AG10803 (cell line): ENCODE results near the gene SLMAP.

Experiments
- DNase-seq: peaks from one replicate; pipeline ENCODE4 v3.0.0; 2010; ENCODE audit warnings: low read depth
- H3K4me3 ChIP-seq: 2 replicates; pipeline ENCODE4 v1.5.1; 2011; ENCODE audit warnings: mild to moderate bottlenecking, low read length, control low read depth
- CTCF ChIP-seq: conservative IDR thresholded peaks from 2 replicates; pipeline ENCODE4 v1.5.1; 2011; ENCODE audit warnings: mild to moderate bottlenecking, low read length, control low read depth, inconsistent platforms

SLMAP gene

GRCh38 chr3:57949785-57950615 lies 193.9 kb downstream of the SLMAP start:
- peak; percentile 31 for DNase-seq

DNA sequence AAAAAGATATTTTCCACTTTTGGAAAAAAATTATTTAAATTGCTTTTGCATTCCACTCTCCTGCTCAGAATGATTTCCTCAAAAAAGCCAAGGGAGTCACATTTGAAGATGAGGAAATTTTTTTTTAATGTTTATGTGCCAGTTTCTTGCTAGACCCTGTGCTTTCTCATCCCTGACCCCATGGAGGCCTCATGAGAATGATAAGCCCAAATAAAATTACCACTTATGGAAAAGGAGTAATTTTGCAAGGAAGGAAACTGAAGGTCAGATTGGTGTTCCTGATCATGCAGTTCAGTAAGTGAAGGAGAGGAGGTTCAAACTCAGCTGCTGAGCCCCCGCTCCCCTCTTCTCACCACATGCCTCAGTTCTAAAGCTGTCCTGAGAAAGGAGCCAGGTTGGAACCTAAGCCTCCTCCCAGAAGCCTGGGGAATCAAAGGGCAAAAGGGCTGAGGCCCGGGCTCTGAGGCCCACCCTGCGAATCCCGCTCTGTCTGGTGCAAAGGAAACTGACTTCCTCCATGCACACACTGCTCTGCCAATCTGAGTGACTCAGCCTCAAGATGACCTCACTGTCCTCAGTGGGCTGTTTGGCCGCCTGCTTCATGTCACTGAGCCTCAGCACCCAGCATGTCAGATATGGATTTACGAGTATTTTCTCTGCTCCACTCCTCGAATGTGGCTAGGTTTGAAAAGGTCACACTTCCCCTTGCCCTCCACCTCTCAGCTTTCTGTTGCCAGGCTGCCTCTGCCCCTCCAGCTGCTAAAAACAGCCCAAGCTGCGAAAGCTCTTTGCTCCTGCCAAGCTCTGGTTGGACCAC lies 195.2 kb downstream of the SLMAP start:
- TF ChIP-seq CTCF = no peak
- H3K4me3 ChIP-seq = no peak overlapping the region
- peak; percentile 73 for DNase-seq

More at GRCh38 chr3:57949785-57950615, 193.9 kb downstream of the SLMAP start:
- H3K4me3 ChIP-seq = no peak overlapping the region
- peak; percentile 38 for TF ChIP-seq CTCF

DNA sequence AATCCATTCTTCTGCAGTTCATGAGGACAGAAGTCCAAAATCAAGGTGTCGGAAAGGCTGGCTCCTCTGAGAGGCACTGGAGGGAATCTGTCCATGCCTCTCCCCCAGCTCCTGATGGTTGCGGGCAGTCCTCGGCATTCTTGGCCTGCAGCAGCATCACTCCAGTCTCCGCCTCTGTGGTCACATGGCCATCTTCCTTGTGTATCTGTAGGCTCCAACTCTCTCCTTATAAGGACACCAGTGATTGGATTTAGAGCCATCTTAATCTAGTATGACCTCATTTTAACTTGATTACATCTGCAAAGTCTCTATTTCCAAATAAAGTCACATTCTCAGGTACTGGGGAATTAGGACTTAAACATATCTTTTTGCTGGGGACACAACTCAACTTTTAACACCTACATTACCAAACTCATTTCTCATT lies 196.1 kb downstream of the SLMAP start:
- H3K4me3 ChIP-seq = no peak overlapping the region
- no peak for TF ChIP-seq CTCF
- DNase-seq = peak; percentile 88

DNA sequence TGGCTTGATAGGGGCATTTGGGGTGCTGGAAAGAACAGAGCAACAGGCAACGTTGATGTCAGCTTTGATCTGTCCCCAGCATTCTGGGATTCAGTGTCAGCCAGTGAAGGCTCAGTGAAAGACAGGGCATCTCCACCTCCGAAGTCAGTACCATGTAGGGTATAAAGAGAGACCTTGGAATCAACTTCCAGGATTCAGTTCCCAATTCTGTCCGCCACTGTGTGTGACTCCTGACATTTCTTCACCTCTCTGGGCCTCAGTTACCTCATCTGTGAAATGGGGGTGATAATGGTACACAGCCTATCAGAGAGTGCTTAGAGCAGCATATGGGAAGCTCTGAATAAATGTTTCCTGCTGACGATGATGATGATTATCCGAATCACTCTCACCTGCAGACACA lies 196.5 kb downstream of the SLMAP start:
- H3K4me3 ChIP-seq = no peak overlapping the region
- TF ChIP-seq CTCF = no peak
- no peak for DNase-seq

DNA sequence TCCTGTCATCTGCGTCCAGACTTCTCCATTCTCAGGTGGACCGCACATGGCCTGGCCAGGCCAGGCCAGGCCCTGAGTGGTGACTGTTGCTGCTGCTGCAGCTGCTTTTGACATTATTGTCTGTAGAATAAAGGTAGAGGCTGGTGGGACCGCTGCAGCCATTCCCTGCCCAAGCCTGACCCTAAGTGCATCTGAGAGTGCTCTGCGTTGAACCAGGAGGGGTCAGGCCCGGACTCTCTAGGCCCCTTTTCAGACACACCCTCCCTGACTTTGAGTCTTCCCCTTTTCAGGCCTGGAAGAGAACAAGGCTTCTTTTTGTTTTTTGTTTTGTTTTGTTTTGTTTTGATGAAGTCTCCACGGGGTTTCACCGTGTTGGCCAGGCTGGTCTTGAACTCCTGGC lies 197.5 kb downstream of the SLMAP start:
- no peak for DNase-seq
- no peak for TF ChIP-seq CTCF

GRCh38 chr3:57956119-57956832 lies 200.2 kb downstream of the SLMAP start:
- H3K4me3 ChIP-seq = no peak overlapping the region
- peak; percentile 95 for DNase-seq
- TF ChIP-seq CTCF = no peak

More for the DNA sequence above, 197.5 kb downstream of the SLMAP start:
- H3K4me3 ChIP-seq = no peak overlapping the region
